ENCODE data around the gene CNIH2. TPM values are rescaled to one million over a fixed set of nuclear protein-coding genes. Genes with fewer than 3 reads are reported as not detected.

The CNIH2 gene
- total RNA-seq, 1 donor, result 1.1 TPM

GRCh38 chr11:66293777-66294625 lies 16.0 kb downstream of the CNIH2 start:
- TF ChIP-seq CTCF (IDR thresholded peaks at IDR 0.05; ENCODE audit: insufficient read depth, low read length), result no peak
- no peak for DNase-seq (ENCODE audit: low read depth)

GRCh38 chr11:66294626-66295620 lies 16.9 kb downstream of the CNIH2 start:
- H3K4me3 ChIP-seq (ENCODE audit: low read depth, low read length), result no peak overlapping the region
- TF ChIP-seq CTCF (IDR thresholded peaks at IDR 0.05; ENCODE audit: insufficient read depth, low read length), result no peak
- no peak for DNase-seq (ENCODE audit: low read depth)

More at GRCh38 chr11:66293777-66294625, 16.0 kb downstream of the CNIH2 start:
- no peak overlapping the region for H3K4me3 ChIP-seq (ENCODE audit: low read depth, low read length)

- no peak for DNase-seq (ENCODE audit: low read depth)
- no peak overlapping the region for H3K4me3 ChIP-seq (ENCODE audit: low read depth, low read length)
- TF ChIP-seq CTCF (IDR thresholded peaks at IDR 0.05; ENCODE audit: insufficient read depth, low read length), result no peak
These were observed 19.6 kb downstream of the CNIH2 start for GRCh38 chr11:66297610-66298009.

GRCh38 chr11:66299186-66299585 lies 21.2 kb downstream of the CNIH2 start:
- no peak for DNase-seq (ENCODE audit: low read depth)
- TF ChIP-seq CTCF (IDR thresholded peaks at IDR 0.05; ENCODE audit: insufficient read depth, low read length), result no peak
- no peak overlapping the region for H3K4me3 ChIP-seq (ENCODE audit: low read depth, low read length)

GRCh38 chr11:66302656-66303055 lies 24.7 kb downstream of the CNIH2 start:
- H3K4me3 ChIP-seq (ENCODE audit: low read depth, low read length), result no peak overlapping the region
- TF ChIP-seq CTCF (IDR thresholded peaks at IDR 0.05; ENCODE audit: insufficient read depth, low read length), result no peak
- DNase-seq (ENCODE audit: low read depth), result no peak

GRCh38 chr11:66309475-66309874 lies 31.5 kb downstream of the CNIH2 start:
- no peak overlapping the region for H3K4me3 ChIP-seq (ENCODE audit: low read depth, low read length)
- no peak for TF ChIP-seq CTCF (IDR thresholded peaks at IDR 0.05; ENCODE audit: insufficient read depth, low read length)
- no peak for DNase-seq (ENCODE audit: low read depth)

Measured in fibroblast of the aortic adventitia (primary cell).